H9 (cell line): ENCODE measurements around the gene THSD4. TPM values are rescaled to one million over a fixed set of nuclear protein-coding genes. Genes with fewer than 3 reads are reported as not detected.

Source experiments
- DNase-seq: peaks from one replicate; pipeline ENCODE4 v3.0.0-alpha.2; 2017
- H2AFZ ChIP-seq: one replicate; pipeline ENCODE4 v1.6.1; 2013; ENCODE audit warnings: mild to moderate bottlenecking, low read length, control low read depth, moderate library complexity
- H2AK5ac ChIP-seq: 2 replicates; pipeline ENCODE4 v1.6.1; 2013; ENCODE audit warnings: low read length, control low read depth, mixed read lengths; ENCODE audit not compliant: insufficient read length
- H2BK120ac ChIP-seq: one replicate; pipeline ENCODE4 v1.6.1; 2013; ENCODE audit warnings: low read depth, mild to moderate bottlenecking, low read length, control low read depth, inconsistent platforms; ENCODE audit not compliant: poor library complexity, severe bottlenecking
- H2BK12ac ChIP-seq: 2 replicates; pipeline ENCODE4 v1.6.1; 2013; ENCODE audit warnings: low read length, control low read depth, mixed read lengths, low read depth; ENCODE audit not compliant: insufficient read length
- H2BK15ac ChIP-seq: 2 replicates; pipeline ENCODE4 v1.6.1; 2013; ENCODE audit warnings: low read depth, low read length, control low read depth
- H2BK20ac ChIP-seq: one replicate; pipeline ENCODE4 v1.6.1; 2013; ENCODE audit warnings: low read depth, mild to moderate bottlenecking, low read length, control low read depth, inconsistent platforms; ENCODE audit not compliant: poor library complexity, severe bottlenecking
- H2BK5ac ChIP-seq: 2 replicates; pipeline ENCODE4 v1.6.1; 2013; ENCODE audit warnings: low read length, control low read depth, mixed read lengths; ENCODE audit not compliant: insufficient read length
- H3K14ac ChIP-seq: 2 replicates; pipeline ENCODE4 v1.6.1; 2013; ENCODE audit warnings: low read length, control low read depth; ENCODE audit not compliant: insufficient read depth
- H3K18ac ChIP-seq: 2 replicates; pipeline ENCODE4 v1.6.1; 2013; ENCODE audit warnings: low read depth, mild to moderate bottlenecking, mixed read lengths, low read length, control low read depth; ENCODE audit not compliant: insufficient read length
- H3K23ac ChIP-seq: 2 replicates; pipeline ENCODE4 v1.6.1; 2013; ENCODE audit warnings: low read length, control low read depth, mixed read lengths, low read depth; ENCODE audit not compliant: insufficient read length
- H3K23me2 ChIP-seq: 2 replicates; pipeline ENCODE4 v1.6.1; 2013; ENCODE audit warnings: low read depth, mild to moderate bottlenecking, mixed read lengths, low read length, control low read depth; ENCODE audit not compliant: insufficient read length, poor library complexity, severe bottlenecking
- H3K27ac ChIP-seq: 2 replicates; pipeline ENCODE4 v1.5.1; 2013; ENCODE audit warnings: low read length, control low read depth, mixed read lengths, low read depth; ENCODE audit not compliant: insufficient read length
- H3K27me3 ChIP-seq: 2 replicates; pipeline ENCODE4 v1.6.1; 2013; ENCODE audit warnings: low read length, control low read depth, inconsistent platforms; ENCODE audit not compliant: insufficient read depth
- H3K4ac ChIP-seq: 2 replicates; pipeline ENCODE4 v1.6.1; 2013; ENCODE audit warnings: low read depth, mild to moderate bottlenecking, control low read depth, inconsistent platforms, low read length, moderate library complexity
- H3K4me1 ChIP-seq: 2 replicates; pipeline ENCODE4 v1.6.1; 2013; ENCODE audit warnings: low read length, control low read depth, inconsistent platforms; ENCODE audit not compliant: insufficient read depth
- H3K4me2 ChIP-seq: 2 replicates; pipeline ENCODE4 v1.6.1; 2013; ENCODE audit warnings: low read length, control low read depth, mixed read lengths; ENCODE audit not compliant: insufficient read length, insufficient read depth
- H3K56ac ChIP-seq: 2 replicates; pipeline ENCODE4 v1.6.1; 2013; ENCODE audit warnings: low read depth, mild to moderate bottlenecking, mixed read lengths, low read length, control low read depth; ENCODE audit not compliant: insufficient read length
- H3K79me1 ChIP-seq: 2 replicates; pipeline ENCODE4 v1.6.1; 2013; ENCODE audit warnings: low read depth, mild to moderate bottlenecking, moderate library complexity, low read length, control low read depth, inconsistent platforms; ENCODE audit not compliant: insufficient read depth, poor library complexity, severe bottlenecking
- H3K79me2 ChIP-seq: 2 replicates; pipeline ENCODE4 v1.6.1; 2013; ENCODE audit warnings: low read length, control low read depth, inconsistent platforms; ENCODE audit not compliant: insufficient read depth
- H3K9ac ChIP-seq: 2 replicates; pipeline ENCODE4 v1.6.1; 2013; ENCODE audit warnings: low read length, control low read depth, mixed read lengths; ENCODE audit not compliant: insufficient read length; ENCODE audit errors: extremely low read depth
- H3K9me3 ChIP-seq: one replicate; pipeline ENCODE4 v1.6.1; 2013; ENCODE audit warnings: low read depth, low read length, inconsistent platforms; ENCODE audit not compliant: control insufficient read depth
- H3T11ph ChIP-seq: one replicate; pipeline ENCODE4 v1.6.1; 2013; ENCODE audit warnings: mild to moderate bottlenecking, low read length, control low read depth, inconsistent platforms
- H4K20me1 ChIP-seq: one replicate; pipeline ENCODE4 v1.6.1; 2013; ENCODE audit not compliant: control insufficient read depth, insufficient read length, insufficient read depth
- H4K5ac ChIP-seq: 2 replicates; pipeline ENCODE4 v1.6.1; 2013; ENCODE audit warnings: low read depth, mild to moderate bottlenecking, mixed read lengths, low read length, control low read depth; ENCODE audit not compliant: insufficient read length
- H4K8ac ChIP-seq: replicated peaks from 2 replicates; pipeline ENCODE4 v1.6.1; 2013; ENCODE audit warnings: low read length, control low read depth, mixed read lengths, low read depth; ENCODE audit not compliant: insufficient read length
- H4K91ac ChIP-seq: 2 replicates; pipeline ENCODE4 v1.6.1; 2013; ENCODE audit warnings: low read depth, mild to moderate bottlenecking, moderate library complexity, mixed read lengths, low read length, control low read depth; ENCODE audit not compliant: insufficient read length
- H3K27ac Mint-ChIP-seq, 3 experiments: 2 replicates in 2 of 3; 3 replicates in 1 of 3; pipeline ENCODE4 v1.8.0; 2020 to 2021; ENCODE audit warnings: mixed read lengths in 3 of 3, mild to moderate bottlenecking in 1 of 3, moderate library complexity in 1 of 3
- H3K27me3 Mint-ChIP-seq: 2 replicates; pipeline ENCODE4 v1.8.0; 2021; ENCODE audit warnings: low read depth, mild to moderate bottlenecking, moderate library complexity, mixed read lengths
- H3K36me3 Mint-ChIP-seq, 3 experiments: 2 replicates in 2 of 3; 3 replicates in 1 of 3; pipeline ENCODE4 v1.8.0; 2020 to 2021; ENCODE audit warnings: low read depth in 3 of 3, mixed read lengths in 3 of 3; ENCODE audit not compliant: insufficient read depth in 1 of 3
- H3K4me1 Mint-ChIP-seq, 2 experiments: 2 replicates each; pipeline ENCODE4 v1.8.0; 2020; ENCODE audit warnings: mixed read lengths in 2 of 2
- H3K4me3 Mint-ChIP-seq, 2 experiments: 2 replicates in 1 of 2; 3 replicates in 1 of 2; pipeline ENCODE4 v1.8.0; 2020 to 2021; ENCODE audit warnings: mild to moderate bottlenecking in 2 of 2, mixed read lengths in 2 of 2, moderate library complexity in 1 of 2
- H3K9me3 Mint-ChIP-seq, 2 experiments: 2 replicates in 1 of 2; 3 replicates in 1 of 2; pipeline ENCODE4 v1.8.0; 2020; ENCODE audit warnings: mild to moderate bottlenecking in 2 of 2, mixed read lengths in 2 of 2, moderate library complexity in 1 of 2
- WGBS: extraction: QIAGEN DNeasy Blood & Tissue Kit; methylation state at CpG from one replicate; pipeline ENCODE4 v1.1.7; 2013; ENCODE audit warnings: missing lambda C conversion rate, low lambda C conversion rate, mixed read lengths; ENCODE audit not compliant: insufficient read length; ENCODE audit errors: extremely low coverage; 5-methylcytosine and 5-hydroxymethylcytosine counted together
- total RNA-seq: library from RNA; stranded (reverse); gene quantifications from 2 replicates; pipeline ENCODE4 v1.2.1, GENCODE V29; 2021
- TF ChIP-seq, protein P1 (sequence below): fragments of 200-600 bp; sonication (generic); conservative IDR thresholded peaks from 3 replicates; pipeline ENCODE4 v1.8.0; 2021; ENCODE audit warnings: antibody characterized with exemption, mild to moderate bottlenecking

The THSD4 gene
- total RNA-seq, 1 experiment from 2014 or later, result 5.5 TPM

DNA sequence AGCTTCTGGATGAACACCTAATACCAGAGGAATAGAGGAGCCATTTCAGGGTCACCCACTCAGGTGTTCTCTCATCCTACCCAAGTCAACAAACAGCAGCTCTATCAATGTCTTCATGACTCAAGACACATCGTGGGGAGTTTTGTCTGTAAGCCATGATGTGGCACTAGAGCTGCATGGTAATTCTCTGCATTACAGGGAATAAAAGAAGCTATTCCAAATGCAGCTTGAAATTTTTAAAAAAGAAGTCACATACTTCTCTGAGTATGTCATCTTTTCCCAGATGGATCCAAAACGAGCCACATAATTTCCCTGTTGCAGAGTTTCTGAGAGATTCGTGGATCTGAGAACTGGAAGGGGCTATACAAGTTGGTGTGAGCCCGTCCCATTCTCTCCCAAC is 6.1 kb upstream of the THSD4 start:
- Histone ChIP-seq H3K18ac (no peak overlapping the region), H2BK15ac (no peak overlapping the region), H3K9ac (no peak overlapping the region), H2AFZ (no peak overlapping the region), H3K79me2 (no peaks in the 10 kb centered on the region), H3K23ac (no peak overlapping the region), H4K8ac (no peak overlapping the region), H4K5ac (no peak overlapping the region), H2BK20ac (no peak overlapping the region), H3K4me2 (no peak overlapping the region), H3K14ac (no peak overlapping the region), H4K20me1 (no peaks in the 10 kb centered on the region), H3K27me3 (no peaks in the 10 kb centered on the region), H3K27ac (no peak overlapping the region), H2BK5ac (no peak overlapping the region), H3K23me2 (no peaks in the 10 kb centered on the region), H2AK5ac (no peak overlapping the region), H3K56ac (no peak overlapping the region), H3K4ac (no peak overlapping the region), H3K9me3 (no peaks in the 10 kb centered on the region), H3T11ph (no peak overlapping the region), H2BK12ac (no peak overlapping the region), H4K91ac (no peak overlapping the region), H3K4me1 (peaks cover 5% of the 10 kb centered on the region), H2BK120ac (no peak overlapping the region), H3K79me1 (no peaks in the 10 kb centered on the region)
- Mint-ChIP-seq H3K4me3 (no peak overlapping the region), H3K4me1 (peaks cover 37 to 42% of the 10 kb centered on the region in 2 experiments), H3K9me3 (no peaks in the 10 kb centered on the region; a peak in 1 of 5 replicates), H3K27ac (no peak overlapping the region), H3K27me3 (peaks cover 14% of the 10 kb centered on the region), H3K36me3 (no peaks in the 10 kb centered on the region)
- no CpG with 5 or more reads among the region's 4 CpGs for WGBS
- no peak for DNase-seq
- TF ChIP-seq, protein P1, sequence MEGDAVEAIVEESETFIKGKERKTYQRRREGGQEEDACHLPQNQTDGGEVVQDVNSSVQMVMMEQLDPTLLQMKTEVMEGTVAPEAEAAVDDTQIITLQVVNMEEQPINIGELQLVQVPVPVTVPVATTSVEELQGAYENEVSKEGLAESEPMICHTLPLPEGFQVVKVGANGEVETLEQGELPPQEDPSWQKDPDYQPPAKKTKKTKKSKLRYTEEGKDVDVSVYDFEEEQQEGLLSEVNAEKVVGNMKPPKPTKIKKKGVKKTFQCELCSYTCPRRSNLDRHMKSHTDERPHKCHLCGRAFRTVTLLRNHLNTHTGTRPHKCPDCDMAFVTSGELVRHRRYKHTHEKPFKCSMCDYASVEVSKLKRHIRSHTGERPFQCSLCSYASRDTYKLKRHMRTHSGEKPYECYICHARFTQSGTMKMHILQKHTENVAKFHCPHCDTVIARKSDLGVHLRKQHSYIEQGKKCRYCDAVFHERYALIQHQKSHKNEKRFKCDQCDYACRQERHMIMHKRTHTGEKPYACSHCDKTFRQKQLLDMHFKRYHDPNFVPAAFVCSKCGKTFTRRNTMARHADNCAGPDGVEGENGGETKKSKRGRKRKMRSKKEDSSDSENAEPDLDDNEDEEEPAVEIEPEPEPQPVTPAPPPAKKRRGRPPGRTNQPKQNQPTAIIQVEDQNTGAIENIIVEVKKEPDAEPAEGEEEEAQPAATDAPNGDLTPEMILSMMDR, result no peak
